CD8-positive, alpha-beta memory T cell (primary cell): ENCODE measurements around the gene ARMC7. TPM values are rescaled to one million over a fixed set of nuclear protein-coding genes. Genes with fewer than 3 reads are reported as not detected.
"Not testable (repeated sequence)": the region's sequence is repeated elsewhere in the genome, so short reads cannot be mapped to it uniquely, and the experiment has no call there.

Experiments used
- CTCF ChIA-PET: fragments of 350-600 bp; sonication (Branson Sonifier 250); formaldehyde crosslinking; loops from one replicate; lab custom pipeline; 2021; ENCODE audit warnings: antibody characterized with exemption; lab: Charles Lee
- POLR2A ChIA-PET: fragments of 350-600 bp; sonication (Branson Sonifier 250); formaldehyde crosslinking; loops from one replicate; lab custom pipeline; 2021; ENCODE audit warnings: antibody characterized with exemption; lab: Charles Lee
- DNase-seq, 5 donors: peaks; one replicate each; pipeline versions ENCODE4 v3.0.0 to v3.0.0-alpha.2; 2020 to 2022; ENCODE audit warnings: mixed read lengths in 1 of 5
- H3K27ac ChIP-seq: one replicate; pipeline ENCODE4 v1.7.0; 2013; ENCODE audit warnings: low read depth, mild to moderate bottlenecking, low read length, moderate library complexity
- H3K27me3 ChIP-seq: 2 replicates; pipeline ENCODE4 v1.7.0; 2013; ENCODE audit warnings: low read length, mild to moderate bottlenecking; ENCODE audit not compliant: insufficient read depth, poor library complexity, severe bottlenecking
- H3K36me3 ChIP-seq: 2 replicates; pipeline ENCODE4 v1.7.0; 2013; ENCODE audit warnings: mild to moderate bottlenecking, low read length, moderate library complexity; ENCODE audit not compliant: insufficient read depth
- H3K4me1 ChIP-seq: 2 replicates; pipeline ENCODE4 v1.7.0; 2013; ENCODE audit warnings: mild to moderate bottlenecking, low read length, moderate library complexity; ENCODE audit not compliant: insufficient read depth
- H3K4me3 ChIP-seq: 2 replicates; pipeline ENCODE4 v1.7.0; 2013; ENCODE audit warnings: mild to moderate bottlenecking, low read length
- H3K9me3 ChIP-seq: 2 replicates; pipeline ENCODE4 v1.7.0; 2013; ENCODE audit warnings: mild to moderate bottlenecking, low read length
- H3K27ac Mint-ChIP-seq, 8 donors: one replicate each; pipeline ENCODE4 v1.8.0; 2020 to 2021; ENCODE audit warnings: mixed read lengths in 8 of 8, mild to moderate bottlenecking in 6 of 8, inconsistent platforms in 3 of 8, moderate library complexity in 3 of 8
- H3K27me3 Mint-ChIP-seq, 2 donors: one replicate each; pipeline ENCODE4 v1.8.0; 2020 to 2021; ENCODE audit warnings: mixed read lengths in 2 of 2, mild to moderate bottlenecking in 1 of 2, moderate library complexity in 1 of 2
- H3K36me3 Mint-ChIP-seq, 3 donors: one replicate each; pipeline ENCODE4 v1.8.0; 2020 to 2021; ENCODE audit warnings: mixed read lengths in 3 of 3, inconsistent platforms in 1 of 3, mild to moderate bottlenecking in 1 of 3
- H3K4me1 Mint-ChIP-seq, 3 donors: one replicate each; pipeline ENCODE4 v1.8.0; 2020 to 2021; ENCODE audit warnings: mixed read lengths in 3 of 3, inconsistent platforms in 1 of 3, mild to moderate bottlenecking in 1 of 3
- H3K4me3 Mint-ChIP-seq, 7 donors: one replicate each; pipeline ENCODE4 v1.8.0; 2020 to 2021; ENCODE audit warnings: mixed read lengths in 7 of 7, mild to moderate bottlenecking in 6 of 7, moderate library complexity in 4 of 7, inconsistent platforms in 2 of 7
- H3K9me3 Mint-ChIP-seq, 5 donors: one replicate each; pipeline ENCODE4 v1.8.0; 2020 to 2022; ENCODE audit warnings: mixed read lengths in 5 of 5, mild to moderate bottlenecking in 3 of 5, moderate library complexity in 2 of 5, inconsistent platforms in 1 of 5
- polyA plus RNA-seq: library from polyadenylated mRNA; unstranded; fragments of 300-500 nt; fragmentation: Illumina TruSeq; gene quantifications from one replicate; pipeline ENCODE4 v1.2.3, GENCODE V29; 2021
- total RNA-seq, 2 experiments: library from RNA; stranded (reverse); gene quantifications; one replicate each; pipeline ENCODE4 v1.2.3, GENCODE V29; 2021

The ARMC7 gene
- total and polyA plus RNA-seq, 3 experiments from 2014 or later: 4.0 to 15.9 (median 15.2) TPM

GRCh38 chr17:75153780-75154194, 44.0 kb downstream of the ARMC7 start:
- H3K4me3 ChIP-seq: peak overlapping the region; percentile 85

GRCh38 chr17:75154195-75155106, 44.7 kb downstream of the ARMC7 start, which contains the start of gene JPT1:
TSS of gene JPT1 (minus strand) at chr17:75154512. CDS start at chr17:75154397, 115 bp downstream.
- Mint-ChIP-seq H3K36me3 (peaks cover 0 to 11% (median 0%) of the 10 kb centered on the region in 3 donors), H3K9me3 (no peaks in the 10 kb centered on the region), H3K27me3 (peaks cover 0 to 3% of the 10 kb centered on the region in 2 donors), H3K4me3 (peak within 1 kb of the TSS; percentile 87 to 98 (median 92)), H3K27ac (peak within 1 kb of the TSS; percentile 73 to 93 (median 86)), H3K4me1 (peaks cover 28 to 37% (median 33%) of the 10 kb centered on the region in 3 donors)
- Histone ChIP-seq H3K9me3 (no peaks in the 10 kb centered on the region), H3K4me3 (peak within 1 kb of the TSS; percentile 85), H3K27me3 (no peaks in the 10 kb centered on the region), H3K36me3 (no peaks in the 10 kb centered on the region), H3K27ac (peak within 1 kb of the TSS; percentile 73), H3K4me1 (peaks cover 20% of the 10 kb centered on the region)
- CTCF ChIA-PET: interaction anchor here (1.5 to 2.4 kb wide), 3 partner anchors 17 to 47 kb away, joined by 4 to 11 read pairs (median 7); no protein-coding TSS in a partner anchor
- peak; percentile 95 to 99 (median 96) for DNase-seq
- POLR2A ChIA-PET: interaction anchor here (0.6 to 1.9 kb wide), 9 partner anchors 9 to 302 kb away, joined by 3 to 8 read pairs (median 3); partner anchors contain the start of genes GGA3, MIF4GD, MRPS7 and NT5C

More at GRCh38 chr17:75153780-75154194, 44.0 kb downstream of the ARMC7 start:
- Mint-ChIP-seq H3K4me3 (peak overlapping the region; percentile 83 to 98 (median 89)), H3K36me3 (peaks cover 0 to 12% (median 0%) of the 10 kb centered on the region in 3 donors), H3K27me3 (peaks cover 0 to 3% of the 10 kb centered on the region in 2 donors), H3K27ac (peak overlapping the region; percentile 39 to 93 (median 84)), H3K4me1 (peaks cover 28 to 37% (median 35%) of the 10 kb centered on the region in 3 donors), H3K9me3 (no peaks in the 10 kb centered on the region)
- H3K9me3 ChIP-seq: no peaks in the 10 kb centered on the region
- no peaks in the 10 kb centered on the region for H3K36me3 ChIP-seq
- ChIA-PET CTCF (interaction anchor here (1.5 to 2.4 kb wide), 3 partner anchors 18 to 48 kb away, joined by 4 to 11 read pairs (median 7); no protein-coding TSS in a partner anchor), POLR2A (interaction anchor here (1.0 to 1.9 kb wide), 4 partner anchors 9 to 117 kb away, joined by 3 to 6 read pairs (median 3); partner anchors contain the start of gene MIF4GD)
- peak in 2 of 5 donors; percentile 14 to 15 for DNase-seq
- H3K27me3 ChIP-seq: no peaks in the 10 kb centered on the region
- H3K4me1 ChIP-seq: peaks cover 20% of the 10 kb centered on the region
- H3K27ac ChIP-seq: peak overlapping the region; percentile 73

DNA sequence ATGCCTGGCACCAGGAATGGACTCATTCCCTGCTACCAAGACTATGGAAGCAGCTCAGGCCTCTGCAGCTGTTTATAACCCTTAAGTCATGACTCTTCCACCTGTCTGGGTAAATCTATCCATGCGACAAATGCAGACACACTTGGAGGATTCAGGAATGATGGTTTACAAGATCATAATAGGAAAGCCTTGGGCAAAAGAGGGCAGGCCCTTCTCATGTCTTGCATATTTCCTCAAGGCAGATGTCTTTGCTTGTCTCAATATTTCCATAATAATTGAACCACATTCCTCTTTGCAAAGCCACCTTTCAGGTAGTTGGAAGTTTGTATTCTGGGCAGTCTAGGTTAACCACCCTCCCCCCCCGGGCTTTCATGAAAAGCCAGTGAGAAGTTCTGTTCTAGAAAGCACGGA, 45.4 kb downstream of the ARMC7 start:
- Histone ChIP-seq H3K27ac (peak overlapping the region; percentile 73), H3K4me1 (peaks cover 20% of the 10 kb centered on the region), H3K27me3 (no peaks in the 10 kb centered on the region), H3K36me3 (no peaks in the 10 kb centered on the region), H3K9me3 (no peaks in the 10 kb centered on the region), H3K4me3 (no peak overlapping the region)
- DNase-seq: no peak
- Mint-ChIP-seq H3K36me3 (peaks cover 0 to 9% (median 0%) of the 10 kb centered on the region in 3 donors), H3K4me1 (peaks cover 25 to 32% (median 28%) of the 10 kb centered on the region in 3 donors), H3K27ac (peak overlapping the region in 5 of 8 donors; percentile 25 to 93 (median 78)), H3K9me3 (no peaks in the 10 kb centered on the region), H3K4me3 (peak overlapping the region in 4 of 7 donors; percentile 30 to 98 (median 88)), H3K27me3 (peaks cover 0 to 3% of the 10 kb centered on the region in 2 donors)
- ChIA-PET CTCF (interaction anchor here (1.5 to 2.4 kb wide), 3 partner anchors 17 to 46 kb away, joined by 4 to 11 read pairs (median 7); no protein-coding TSS in a partner anchor), POLR2A (interaction anchor here (0.6 to 1.9 kb wide), 7 partner anchors 23 to 301 kb away, joined by 3 to 8 read pairs (median 3); partner anchors contain the start of genes GGA3, MRPS7, NT5C and TMEM94)

GRCh38 chr17:75158480-75158879, 48.7 kb downstream of the ARMC7 start:
- H3K27me3 ChIP-seq, H3K36me3 ChIP-seq, DNase-seq, POLR2A ChIA-PET, H3K4me1 ChIP-seq, H3K36me3 Mint-ChIP-seq, H3K9me3 ChIP-seq, H3K27ac ChIP-seq, H3K9me3 Mint-ChIP-seq, H3K27ac Mint-ChIP-seq, H3K4me3 ChIP-seq, H3K27me3 Mint-ChIP-seq: not testable (repeated sequence)
- peaks cover 10 to 12% (median 11%) of the 10 kb centered on the region in 3 donors for H3K4me1 Mint-ChIP-seq
- CTCF ChIA-PET: interaction anchor here (0.9 to 2.6 kb wide), 3 partner anchors 43 to 198 kb away, joined by 3 to 6 read pairs (median 4); no protein-coding TSS in a partner anchor
- H3K4me3 Mint-ChIP-seq: peak overlapping the region in 1 of 7 donors; percentile 30

DNA sequence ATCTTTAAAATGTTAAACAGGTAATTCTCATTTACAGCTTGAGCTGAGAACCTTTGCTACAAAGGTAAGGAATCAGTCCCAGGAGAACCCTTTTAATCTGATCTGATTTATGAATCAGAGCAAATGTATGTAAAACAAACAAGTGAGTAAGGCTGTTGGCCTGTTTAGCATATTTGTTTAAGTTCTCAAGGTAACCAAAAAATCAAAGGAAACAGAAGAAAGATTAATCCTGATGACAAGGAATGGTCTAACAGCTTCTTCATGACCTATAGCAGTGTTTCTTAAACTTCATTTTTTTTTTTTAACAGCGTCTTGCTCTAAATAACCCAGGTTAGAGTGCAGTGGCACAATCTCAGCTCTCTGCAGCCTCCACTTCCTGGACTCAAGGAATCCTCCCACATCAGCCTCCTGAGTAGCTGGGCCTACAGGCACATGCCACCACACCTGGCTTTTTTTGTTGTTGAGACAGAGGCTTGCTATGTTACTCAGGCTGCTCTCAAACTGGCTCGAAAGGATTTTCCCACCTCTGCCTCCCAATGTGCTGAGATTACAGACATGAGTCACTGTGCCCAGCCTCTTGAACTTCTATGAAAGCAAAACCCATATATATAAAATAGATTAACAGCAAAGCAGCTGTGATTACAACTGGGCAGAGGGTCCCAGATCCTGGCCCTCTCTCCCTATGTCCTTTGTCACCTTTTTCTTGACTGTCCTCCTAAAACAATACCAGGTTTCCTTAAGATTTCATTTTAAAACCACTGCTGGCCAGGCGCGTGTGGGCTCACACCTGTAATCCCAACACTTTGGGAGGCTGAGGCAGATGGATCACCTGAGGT, 49.6 kb downstream of the ARMC7 start:
- Mint-ChIP-seq H3K9me3 (no peaks in the 10 kb centered on the region), H3K36me3 (peaks cover 0 to 3% (median 0%) of the 10 kb centered on the region in 3 donors), H3K4me1 (peaks cover 10 to 11% (median 10%) of the 10 kb centered on the region in 3 donors), H3K4me3 (no peak overlapping the region), H3K27me3 (peaks cover 0 to 1% of the 10 kb centered on the region in 2 donors), H3K27ac (no peak overlapping the region)
- no peaks in the 10 kb centered on the region for H3K9me3 ChIP-seq
- peaks cover 8% of the 10 kb centered on the region for H3K4me1 ChIP-seq
- no peaks in the 10 kb centered on the region for H3K36me3 ChIP-seq
- ChIA-PET POLR2A (no interaction called here), CTCF (interaction anchor here (0.9 to 2.6 kb wide), 3 partner anchors 42 to 199 kb away, joined by 3 to 6 read pairs (median 4); no protein-coding TSS in a partner anchor)
- no peak overlapping the region for H3K4me3 ChIP-seq
- H3K27me3 ChIP-seq: no peaks in the 10 kb centered on the region
- no peak for DNase-seq
- H3K27ac ChIP-seq: no peak overlapping the region

GRCh38 chr17:75160211-75160610, 50.4 kb downstream of the ARMC7 start:
- ChIA-PET POLR2A (no interaction called here), CTCF (interaction anchor here (1.4 to 2.6 kb wide), 2 partner anchors 13 to 46 kb away, joined by 4 to 6 read pairs; no protein-coding TSS in a partner anchor)
- H3K27me3 Mint-ChIP-seq: no peaks in the 10 kb centered on the region
- no peak overlapping the region for H3K4me3 Mint-ChIP-seq
- H3K36me3 ChIP-seq: no peaks in the 10 kb centered on the region
- no peaks in the 10 kb centered on the region for H3K9me3 ChIP-seq
- H3K4me1 ChIP-seq: peaks cover 1% of the 10 kb centered on the region
- no peak overlapping the region for H3K4me3 ChIP-seq
- peaks cover 2 to 3% (median 3%) of the 10 kb centered on the region in 3 donors for H3K4me1 Mint-ChIP-seq
- no peaks in the 10 kb centered on the region for H3K9me3 Mint-ChIP-seq
- no peak overlapping the region for H3K27ac Mint-ChIP-seq
- no peak overlapping the region for H3K27ac ChIP-seq
- H3K27me3 ChIP-seq: no peaks in the 10 kb centered on the region
- DNase-seq: no peak
- H3K36me3 Mint-ChIP-seq: peaks cover 0 to 6% (median 0%) of the 10 kb centered on the region in 3 donors

- Histone ChIP-seq H3K4me3 (no peak overlapping the region), H3K4me1 (no peaks in the 10 kb centered on the region), H3K27me3 (no peaks in the 10 kb centered on the region), H3K9me3 (no peaks in the 10 kb centered on the region), H3K36me3 (no peaks in the 10 kb centered on the region), H3K27ac (no peak overlapping the region)
- Mint-ChIP-seq H3K27me3 (no peaks in the 10 kb centered on the region), H3K4me3 (no peak overlapping the region), H3K27ac (no peak overlapping the region), H3K36me3 (peaks cover 0 to 26% (median 0%) of the 10 kb centered on the region in 3 donors), H3K9me3 (no peaks in the 10 kb centered on the region), H3K4me1 (no peaks in the 10 kb centered on the region)
- ChIA-PET POLR2A (interaction anchor here (0.6 kb wide), 1 partner anchor 17 kb away, joined by 4 read pairs; no protein-coding TSS in a partner anchor), CTCF (interaction anchor here (1.0 to 1.2 kb wide), 2 partner anchors 9 to 49 kb away, joined by 5 to 6 read pairs; no protein-coding TSS in a partner anchor)
- DNase-seq: no peak
Measured at GRCh38 chr17:75163074-75163473, 53.3 kb downstream of the ARMC7 start.
